Mesothelial cell of epicardium (in vitro differentiated cells): Measurements from ENCODE around the gene SUFU. TPM values are rescaled to one million over a fixed set of nuclear protein-coding genes. Genes with fewer than 3 reads are reported as not detected.
A peak's percentile ranks its signal among the peaks of the same experiment; 100 is the strongest.

Experiments used
- DNase-seq, 2 experiments: peaks; one replicate each; pipeline ENCODE4 v3.0.0; 2021; ENCODE audit warnings: low spot score in 2 of 2; ENCODE audit not compliant: unreplicated experiment in 2 of 2
- H3K27ac Mint-ChIP-seq: 2 replicates; pipeline ENCODE4 v1.8.0; 2021; ENCODE audit warnings: mixed read lengths
- H3K27me3 Mint-ChIP-seq: 2 replicates; pipeline ENCODE4 v1.8.0; 2021; ENCODE audit warnings: low read depth, mixed read lengths
- H3K36me3 Mint-ChIP-seq: 2 replicates; pipeline ENCODE4 v1.8.0; 2021; ENCODE audit warnings: mixed read lengths
- H3K4me1 Mint-ChIP-seq: 2 replicates; pipeline ENCODE4 v1.8.0; 2021; ENCODE audit warnings: mixed read lengths
- H3K4me3 Mint-ChIP-seq: 2 replicates; pipeline ENCODE4 v1.8.0; 2021; ENCODE audit warnings: mild to moderate bottlenecking, moderate library complexity, mixed read lengths
- H3K9me3 Mint-ChIP-seq: 2 replicates; pipeline ENCODE4 v1.8.0; 2021; ENCODE audit warnings: mixed read lengths
- CTCF ChIP-seq: fragments of 200-600 bp; sonication (generic); IDR thresholded peaks from one replicate; pipeline ENCODE4 v1.5.0; 2021; ENCODE audit warnings: antibody characterized with exemption; ENCODE audit not compliant: unreplicated experiment
- total RNA-seq: library from RNA; stranded (reverse); gene quantifications from 3 replicates; pipeline ENCODE4 v1.2.1, GENCODE V29; 2021

Gene SUFU
- total RNA-seq, 1 donor from 2014 or later = 33.4 TPM

DNA sequence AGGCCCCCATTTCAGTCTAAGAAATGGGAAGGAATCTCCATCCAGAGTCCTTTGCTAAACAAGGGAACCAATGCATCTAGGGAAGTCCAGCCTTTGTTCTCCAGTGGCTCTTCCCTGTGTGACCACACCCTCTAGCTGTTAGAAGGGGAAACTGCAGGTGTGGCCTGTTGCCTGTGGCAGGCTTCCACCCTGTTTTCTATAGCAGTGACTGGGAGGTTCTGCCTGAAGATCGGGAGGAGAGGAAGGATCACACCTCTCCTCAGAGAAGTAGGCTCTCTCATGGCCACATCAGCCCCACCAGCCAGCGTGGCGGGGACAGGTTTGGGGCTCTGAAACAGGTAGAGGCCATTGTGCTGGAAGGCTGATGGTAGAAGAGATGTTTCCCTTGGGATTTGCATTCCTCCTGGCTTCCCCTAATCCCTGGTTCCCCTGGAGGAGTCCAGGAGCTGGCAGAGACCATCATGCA lies 92.8 kb downstream of the SUFU start:
- Mint-ChIP-seq H3K9me3 (no peaks in the 10 kb centered on the region), H3K4me1 (peaks cover 6% of the 10 kb centered on the region), H3K27ac (peak overlapping the region; percentile 50), H3K27me3 (no peaks in the 10 kb centered on the region), H3K36me3 (peaks cover 11% of the 10 kb centered on the region), H3K4me3 (no peak overlapping the region)
- peak; percentile 69 for TF ChIP-seq CTCF
- DNase-seq = no peak

- DNase-seq = no peak
- no peak overlapping the region for H3K4me3 Mint-ChIP-seq
These were observed 93.6 kb downstream of the SUFU start for GRCh38 chr10:102597131-102597991.

GRCh38 chr10:102598243-102598642 lies 94.5 kb downstream of the SUFU start:
- Mint-ChIP-seq H3K27me3 (no peaks in the 10 kb centered on the region), H3K36me3 (peaks cover 11% of the 10 kb centered on the region), H3K9me3 (no peaks in the 10 kb centered on the region), H3K27ac (peak overlapping the region; percentile 47), H3K4me1 (peaks cover 6% of the 10 kb centered on the region), H3K4me3 (no peak overlapping the region)
- TF ChIP-seq CTCF = no peak
- no peak for DNase-seq

More at GRCh38 chr10:102597131-102597991, 93.6 kb downstream of the SUFU start:
- Mint-ChIP-seq H3K36me3 (peaks cover 11% of the 10 kb centered on the region), H3K9me3 (no peaks in the 10 kb centered on the region), H3K27ac (no peak overlapping the region), H3K27me3 (no peaks in the 10 kb centered on the region), H3K4me1 (peaks cover 6% of the 10 kb centered on the region)
- TF ChIP-seq CTCF = no peak

DNA sequence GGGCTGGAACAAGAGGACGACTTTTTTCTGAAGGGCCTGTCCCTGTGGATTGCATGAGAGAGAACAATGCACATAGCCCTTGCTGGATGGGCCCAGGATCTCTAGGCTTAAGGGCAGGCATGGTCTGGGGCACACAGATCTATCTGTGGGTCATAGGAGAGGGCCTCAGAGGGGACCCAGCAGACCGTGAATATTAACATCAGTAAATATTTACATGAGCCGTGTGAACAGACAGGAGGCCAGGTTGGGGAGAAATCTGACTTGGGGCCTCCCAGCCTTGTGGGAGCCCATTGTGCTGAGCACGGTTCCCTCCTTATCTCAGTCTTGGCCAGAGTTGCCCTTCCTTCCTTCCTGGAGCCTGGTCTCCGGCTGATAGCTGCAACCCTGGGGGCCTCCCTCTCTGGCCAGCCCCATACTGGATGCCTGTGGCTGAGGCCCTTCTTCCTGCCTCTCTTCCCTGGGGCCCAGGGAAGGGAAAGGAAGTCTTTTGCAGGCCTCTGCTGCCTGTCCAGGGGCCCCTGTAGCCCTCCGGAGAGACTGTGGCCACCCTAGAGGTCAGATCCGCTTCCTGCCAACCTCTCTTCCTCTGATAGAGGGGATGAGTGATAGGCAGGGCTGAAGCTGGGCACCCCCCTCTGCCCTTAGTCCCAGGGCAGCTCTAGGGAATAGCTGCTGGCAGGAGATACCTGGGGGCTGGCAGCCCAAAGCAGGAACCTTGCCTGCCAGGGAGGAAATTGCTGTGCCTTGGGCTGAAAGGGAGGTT lies 96.0 kb downstream of the SUFU start:
- Mint-ChIP-seq H3K9me3 (no peaks in the 10 kb centered on the region), H3K36me3 (peaks cover 11% of the 10 kb centered on the region), H3K4me3 (no peak overlapping the region), H3K4me1 (peaks cover 6% of the 10 kb centered on the region), H3K27me3 (no peaks in the 10 kb centered on the region), H3K27ac (peak overlapping the region; percentile 85)
- DNase-seq = no peak
- TF ChIP-seq CTCF = no peak

DNA sequence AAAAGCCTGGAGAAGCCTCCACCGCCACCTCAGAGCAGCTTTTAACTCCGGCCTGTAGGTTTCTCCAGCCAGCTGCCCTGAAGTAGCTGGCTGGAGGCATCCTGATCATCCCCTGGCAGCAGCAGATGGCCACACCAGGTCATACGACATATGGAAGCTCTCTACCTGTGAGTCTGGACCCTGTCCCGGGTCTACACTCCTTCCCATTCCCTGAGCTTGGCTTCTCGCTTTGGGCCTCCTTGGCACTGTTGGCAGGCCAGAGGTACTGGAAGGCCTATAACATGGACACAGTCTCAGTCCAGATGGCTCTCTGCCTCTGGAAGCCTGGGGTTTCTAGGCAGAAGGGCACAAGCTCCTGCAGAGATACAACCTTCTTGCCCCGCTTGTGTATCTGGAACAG lies 97.0 kb downstream of the SUFU start:
- Mint-ChIP-seq H3K9me3 (no peaks in the 10 kb centered on the region), H3K4me3 (no peak overlapping the region), H3K4me1 (peaks cover 6% of the 10 kb centered on the region), H3K27ac (no peak overlapping the region), H3K36me3 (peaks cover 11% of the 10 kb centered on the region), H3K27me3 (no peaks in the 10 kb centered on the region)
- TF ChIP-seq CTCF = no peak
- no peak for DNase-seq
